Cerebellar cortex (tissue), 1 donor: ENCODE data around the gene TRIM43.
"Not testable (repeated sequence)": the region's sequence is repeated elsewhere in the genome, so short reads cannot be mapped to it uniquely, and the experiment has no call there.

Experiments
- DNase-seq: peaks from one replicate; pipeline ENCODE4 v3.0.0-alpha.2; 2015; ENCODE audit warnings: low spot score

TRIM43 gene

GRCh38 chr2:95591701-95592100 is at the start of gene TRIM43:
Gene TRIM43, plus strand, starts transcription at chr2:95592001. Its CDS starts 2,023 bp downstream, at chr2:95594024.
- not testable (repeated sequence) for DNase-seq

- no peak for DNase-seq
Observed at GRCh38 chr2:95551055-95551568, 40.7 kb upstream of the TRIM43 start.

GRCh38 chr2:95552911-95553310 is 38.9 kb upstream of the TRIM43 start:
- DNase-seq = peak; percentile 65

- no peak for DNase-seq
Observed at GRCh38 chr2:95569170-95569569, 22.6 kb upstream of the TRIM43 start.

- no peak for DNase-seq
Observed at GRCh38 chr2:95573866-95574265, 17.9 kb upstream of the TRIM43 start.

GRCh38 chr2:95574506-95574905 is 17.3 kb upstream of the TRIM43 start:
- no peak for DNase-seq

GRCh38 chr2:95575857-95576256 is 15.9 kb upstream of the TRIM43 start:
- DNase-seq = no peak

- no peak for DNase-seq
Observed at GRCh38 chr2:95578539-95578938, 13.3 kb upstream of the TRIM43 start.

GRCh38 chr2:95583545-95583944 is 8.3 kb upstream of the TRIM43 start:
- not testable (repeated sequence) for DNase-seq

GRCh38 chr2:95584321-95584720 is 7.5 kb upstream of the TRIM43 start:
- DNase-seq = not testable (repeated sequence)

- not testable (repeated sequence) for DNase-seq
Observed at GRCh38 chr2:95589777-95590536, 1.8 kb upstream of the TRIM43 start.

- not testable (repeated sequence) for DNase-seq
Observed at GRCh38 chr2:95592973-95593372, 1.2 kb downstream of the TRIM43 start.

GRCh38 chr2:95595012-95595411 is 3.2 kb downstream of the TRIM43 start:
- not testable (repeated sequence) for DNase-seq

- DNase-seq = not testable (repeated sequence)
Observed at GRCh38 chr2:95601301-95601700, 9.5 kb downstream of the TRIM43 start.

GRCh38 chr2:95602146-95602545 is 10.3 kb downstream of the TRIM43 start:
- not testable (repeated sequence) for DNase-seq

- DNase-seq = not testable (repeated sequence)
Observed at GRCh38 chr2:95608356-95608755, 16.6 kb downstream of the TRIM43 start.

- not testable (repeated sequence) for DNase-seq
Observed at GRCh38 chr2:95609764-95610163, 18.0 kb downstream of the TRIM43 start.

GRCh38 chr2:95613048-95613447 is 21.2 kb downstream of the TRIM43 start:
- DNase-seq = not testable (repeated sequence)

- DNase-seq = not testable (repeated sequence)
Observed at GRCh38 chr2:95622728-95623127, 30.9 kb downstream of the TRIM43 start.

GRCh38 chr2:95630987-95631386 is 39.2 kb downstream of the TRIM43 start:
- not testable (repeated sequence) for DNase-seq

- DNase-seq = not testable (repeated sequence)
Observed at GRCh38 chr2:95633626-95634259, 41.9 kb downstream of the TRIM43 start.

- not testable (repeated sequence) for DNase-seq
Observed at GRCh38 chr2:95640515-95641288, 48.9 kb downstream of the TRIM43 start.

GRCh38 chr2:95641289-95641575 is 49.4 kb downstream of the TRIM43 start:
- DNase-seq = not testable (repeated sequence)
